Measurements from ENCODE around the gene FN1. TPM values are rescaled to one million over a fixed set of nuclear protein-coding genes. Genes with fewer than 3 reads are reported as not detected.
"Not testable (repeated sequence)": the region's sequence is repeated elsewhere in the genome, so short reads cannot be mapped to it uniquely, and the experiment has no call there.

FN1 gene
- total RNA-seq, 1 donor from 2014 or later = 962 TPM

- no peak for TF ChIP-seq CTCF (conservative IDR thresholded peaks at IDR 0.05; ENCODE audit: low read depth, low read length)
- no peak for DNase-seq (ENCODE audit: low read depth)
- H3K4me3 ChIP-seq (ENCODE audit: low read depth, low read length) = no peak overlapping the region
Observed at GRCh38 chr2:215413974-215414373, 21.9 kb downstream of the FN1 start.

GRCh38 chr2:215413484-215413777 is 22.4 kb downstream of the FN1 start:
- no peak for TF ChIP-seq CTCF (conservative IDR thresholded peaks at IDR 0.05; ENCODE audit: low read depth, low read length)
- no peak for DNase-seq (ENCODE audit: low read depth)
- H3K4me3 ChIP-seq (ENCODE audit: low read depth, low read length) = no peak overlapping the region

- DNase-seq (ENCODE audit: low read depth) = no peak
- no peak for TF ChIP-seq CTCF (conservative IDR thresholded peaks at IDR 0.05; ENCODE audit: low read depth, low read length)
- no peak overlapping the region for H3K4me3 ChIP-seq (ENCODE audit: low read depth, low read length)
Observed at GRCh38 chr2:215411941-215412743, 23.7 kb downstream of the FN1 start.

GRCh38 chr2:215410932-215411285 is 25.0 kb downstream of the FN1 start:
- H3K4me3 ChIP-seq (ENCODE audit: low read depth, low read length) = no peak overlapping the region
- TF ChIP-seq CTCF (conservative IDR thresholded peaks at IDR 0.05; ENCODE audit: low read depth, low read length) = no peak
- DNase-seq (ENCODE audit: low read depth) = peak; percentile 50

- not testable (repeated sequence) for H3K4me3 ChIP-seq (ENCODE audit: low read depth, low read length); DNase-seq (ENCODE audit: low read depth)
Observed at GRCh38 chr2:215410181-215410931, 25.5 kb downstream of the FN1 start.

- H3K4me3 ChIP-seq (ENCODE audit: low read depth, low read length) = no peak overlapping the region
- DNase-seq (ENCODE audit: low read depth) = no peak
- TF ChIP-seq CTCF (conservative IDR thresholded peaks at IDR 0.05; ENCODE audit: low read depth, low read length) = no peak
Observed at GRCh38 chr2:215409331-215410127, 26.3 kb downstream of the FN1 start.

GRCh38 chr2:215408441-215408840 is 27.4 kb downstream of the FN1 start:
- not testable (repeated sequence) for H3K4me3 ChIP-seq (ENCODE audit: low read depth, low read length); DNase-seq (ENCODE audit: low read depth)
